Lung (tissue), 12 donors: ENCODE results near the gene PTPRN2. TPM values are rescaled to one million over a fixed set of nuclear protein-coding genes. Genes with fewer than 3 reads are reported as not detected.

Experiments used
- ATAC-seq: fragments of 200-7000 bp; cut with Tn5 transposase; one replicate; pipeline ENCODE4 v1.9.1; 2020; ENCODE audit warnings: moderate number of reproducible peaks; ENCODE audit not compliant: insufficient read depth, low FRiP score
- DNase-seq, 3 donors: peaks; one replicate each; pipeline ENCODE4 v3.0.0-alpha.2; 2013 to 2017
- H3K27ac ChIP-seq, 2 donors: one replicate each; pipeline ENCODE4 v1.5.1; 2013; ENCODE audit warnings: mild to moderate bottlenecking in 2 of 2, moderate library complexity in 2 of 2, control low read depth in 1 of 2, inconsistent platforms in 1 of 2, low read depth in 1 of 2, low read length in 1 of 2
- H3K27me3 ChIP-seq, 3 donors: one replicate each; pipeline ENCODE4 v1.5.1; 2013; ENCODE audit warnings: low read length in 2 of 3; ENCODE audit not compliant: control insufficient read depth in 3 of 3, insufficient read depth in 3 of 3
- H3K36me3 ChIP-seq, 4 donors: one replicate each; pipeline ENCODE4 v1.5.1; 2013; ENCODE audit warnings: low read length in 4 of 4, mild to moderate bottlenecking in 1 of 4, moderate library complexity in 1 of 4; ENCODE audit not compliant: control insufficient read depth in 4 of 4, insufficient read depth in 4 of 4
- H3K4me1 ChIP-seq, 5 donors: one replicate each; pipeline ENCODE4 v1.5.1; 2013; ENCODE audit warnings: low read length in 5 of 5, mild to moderate bottlenecking in 2 of 5, moderate library complexity in 1 of 5; ENCODE audit not compliant: control insufficient read depth in 5 of 5, insufficient read depth in 5 of 5
- H3K4me3 ChIP-seq: one replicate; pipeline ENCODE4 v1.5.1; 2013; ENCODE audit warnings: mild to moderate bottlenecking, control low read depth, moderate library complexity
- H3K9ac ChIP-seq, 2 donors: one replicate each; pipeline ENCODE4 v1.5.1; 2013; ENCODE audit warnings: low read length in 2 of 2, control low read depth in 1 of 2; ENCODE audit not compliant: insufficient read depth in 1 of 2
- H3K9me3 ChIP-seq, 4 donors: one replicate each; pipeline ENCODE4 v1.5.1; 2013; ENCODE audit warnings: low read length in 3 of 4, mild to moderate bottlenecking in 1 of 4, moderate library complexity in 1 of 4; ENCODE audit not compliant: control insufficient read depth in 4 of 4, insufficient read depth in 3 of 4
- WGBS, 2 donors: extraction: QIAGEN DNeasy Blood & Tissue Kit; methylation state at CpG; one replicate each; pipeline ENCODE4 v1.1.7; 2013; 5-methylcytosine and 5-hydroxymethylcytosine counted together
- polyA plus RNA-seq, 2 donors: library from polyadenylated mRNA; stranded (reverse); fragments of 200-250 nt; gene quantifications; one replicate each; pipeline ENCODE4 v1.2.1, GENCODE V29; 2013
- total RNA-seq, 2 donors: library from RNA; depleted of rRNA in 1 of 2; stranded (reverse); fragments of >200 nt in 1 of 2; gene quantifications; one replicate each; pipeline ENCODE4 v1.2.1, GENCODE V29; 2014 to 2021
- TF ChIP-seq, protein P1 (sequence below): IDR thresholded peaks from 2 replicates; pipeline ENCODE4 v1.5.1; 2012; ENCODE audit warnings: mild to moderate bottlenecking; ENCODE audit errors: control extremely low read depth, extremely low read depth
- donor health status: control.
- donor health status: control.
- donor health status: Bipolar disorder and iron deficiency.
- donor health status: healthy.
- donor health status: DM: yes; HTN: yes; CAD: no.

Gene PTPRN2
- total and polyA plus RNA-seq, 4 donors, result 2.1 to 7.4 (median 4.4) TPM

DNA sequence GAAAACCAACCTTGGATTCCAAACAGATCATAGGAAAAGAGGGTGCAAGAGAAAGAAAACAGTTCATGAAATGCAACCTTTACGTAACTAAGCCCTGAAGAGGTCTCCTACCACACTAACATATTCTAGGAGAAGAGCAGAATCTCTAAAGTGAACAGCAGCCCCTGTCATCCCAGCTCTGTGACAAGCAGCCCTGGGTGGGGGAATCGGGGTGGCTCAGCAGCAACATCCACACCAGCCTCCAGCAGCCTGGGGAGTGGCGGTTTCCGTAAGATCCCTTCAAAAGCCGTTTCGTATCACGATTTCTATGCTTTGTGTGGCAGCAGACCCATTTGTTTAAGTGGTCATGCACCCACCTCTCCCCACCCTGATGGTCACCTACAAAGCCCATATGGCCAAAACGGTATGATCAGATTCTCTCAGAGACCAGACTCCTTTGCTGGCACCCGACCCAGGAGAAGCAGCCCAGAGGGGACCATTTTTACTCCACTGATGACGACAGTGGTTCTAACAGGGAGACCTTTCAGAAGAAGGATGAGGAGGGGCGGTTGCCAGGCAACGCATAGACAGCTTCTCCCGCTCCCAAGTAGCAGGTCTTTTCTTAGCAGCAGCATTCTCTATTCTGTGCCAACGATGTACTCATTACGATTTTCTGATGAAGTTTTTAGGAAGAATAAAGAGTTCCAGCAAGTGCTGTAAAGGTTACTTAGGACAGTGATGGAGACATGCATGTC lies 950.2 kb downstream of the PTPRN2 start:
- no peaks in the 10 kb centered on the region for H3K4me1 ChIP-seq
- H3K4me3 ChIP-seq, result no peak overlapping the region
- peaks cover 0 to 17% (median 3%) of the 10 kb centered on the region in 4 donors for H3K9me3 ChIP-seq
- ATAC-seq (no peak), DNase-seq (no peak)
- H3K27ac ChIP-seq, result no peak overlapping the region
- TF ChIP-seq, protein P1, sequence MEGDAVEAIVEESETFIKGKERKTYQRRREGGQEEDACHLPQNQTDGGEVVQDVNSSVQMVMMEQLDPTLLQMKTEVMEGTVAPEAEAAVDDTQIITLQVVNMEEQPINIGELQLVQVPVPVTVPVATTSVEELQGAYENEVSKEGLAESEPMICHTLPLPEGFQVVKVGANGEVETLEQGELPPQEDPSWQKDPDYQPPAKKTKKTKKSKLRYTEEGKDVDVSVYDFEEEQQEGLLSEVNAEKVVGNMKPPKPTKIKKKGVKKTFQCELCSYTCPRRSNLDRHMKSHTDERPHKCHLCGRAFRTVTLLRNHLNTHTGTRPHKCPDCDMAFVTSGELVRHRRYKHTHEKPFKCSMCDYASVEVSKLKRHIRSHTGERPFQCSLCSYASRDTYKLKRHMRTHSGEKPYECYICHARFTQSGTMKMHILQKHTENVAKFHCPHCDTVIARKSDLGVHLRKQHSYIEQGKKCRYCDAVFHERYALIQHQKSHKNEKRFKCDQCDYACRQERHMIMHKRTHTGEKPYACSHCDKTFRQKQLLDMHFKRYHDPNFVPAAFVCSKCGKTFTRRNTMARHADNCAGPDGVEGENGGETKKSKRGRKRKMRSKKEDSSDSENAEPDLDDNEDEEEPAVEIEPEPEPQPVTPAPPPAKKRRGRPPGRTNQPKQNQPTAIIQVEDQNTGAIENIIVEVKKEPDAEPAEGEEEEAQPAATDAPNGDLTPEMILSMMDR, result no peak
- H3K27me3 ChIP-seq, result no peaks in the 10 kb centered on the region
- no peaks in the 10 kb centered on the region for H3K36me3 ChIP-seq
- no peak overlapping the region for H3K9ac ChIP-seq
- 75 to 87% methylated on average over 15 of the region's 15 CpGs for WGBS, 2 donors

DNA sequence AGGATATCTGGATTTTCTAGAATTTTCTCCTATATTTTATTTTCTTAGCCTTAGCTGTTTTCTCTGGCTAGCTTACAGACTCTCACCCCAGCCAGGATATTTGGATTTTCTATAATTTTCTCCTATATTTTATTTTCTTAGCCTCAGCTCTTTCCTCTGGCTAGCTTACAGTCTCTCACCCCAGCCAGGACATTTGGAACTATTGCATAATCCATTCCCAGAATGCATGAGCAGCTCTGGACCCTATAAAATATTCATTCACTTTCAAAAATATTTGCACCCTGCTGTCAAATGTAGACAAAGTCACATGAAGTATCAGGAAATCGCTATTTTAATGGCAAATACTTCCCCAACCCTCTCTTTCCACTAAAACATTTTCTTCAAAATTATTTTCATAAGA lies 952.0 kb downstream of the PTPRN2 start:
- DNase-seq (no peak), ATAC-seq (no peak)
- H3K36me3 ChIP-seq, result no peaks in the 10 kb centered on the region
- TF ChIP-seq, protein P1, result no peak
- H3K9me3 ChIP-seq, result peaks cover 0 to 12% (median 2%) of the 10 kb centered on the region in 4 donors
- H3K4me1 ChIP-seq, result no peaks in the 10 kb centered on the region
- no peaks in the 10 kb centered on the region for H3K27me3 ChIP-seq
- 81 to 90% methylated on average over 1 of the region's 1 CpG for WGBS, 2 donors
- H3K9ac ChIP-seq, result no peak overlapping the region
- H3K27ac ChIP-seq, result no peak overlapping the region
- H3K4me3 ChIP-seq, result no peak overlapping the region

DNA sequence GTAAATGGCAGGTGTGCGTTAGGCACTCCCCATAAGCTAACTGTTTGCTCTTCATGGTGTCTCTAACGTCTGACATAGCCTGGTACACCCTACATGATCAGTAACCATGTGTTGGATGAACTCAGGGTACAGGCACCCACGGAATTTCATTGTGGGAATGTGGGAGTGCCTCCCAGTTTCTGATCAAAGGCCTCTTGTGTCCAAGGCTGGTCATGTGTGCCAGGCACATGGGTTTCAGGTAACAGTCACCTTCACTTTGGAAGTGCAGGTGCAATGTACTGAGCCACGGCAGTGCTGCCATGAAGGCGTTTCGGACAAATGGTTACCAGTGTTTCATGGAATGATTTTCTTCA lies 952.5 kb downstream of the PTPRN2 start:
- DNase-seq, result no peak

More for the DNA sequence above, 952.5 kb downstream of the PTPRN2 start:
- Histone ChIP-seq H3K27me3 (no peaks in the 10 kb centered on the region), H3K9ac (no peak overlapping the region), H3K9me3 (peaks cover 0 to 12% (median 0%) of the 10 kb centered on the region in 4 donors), H3K27ac (no peak overlapping the region), H3K4me1 (no peaks in the 10 kb centered on the region), H3K36me3 (no peaks in the 10 kb centered on the region), H3K4me3 (no peak overlapping the region)
- ATAC-seq, result no peak
- 82 to 92% methylated on average over 6 of the region's 6 CpGs for WGBS, 2 donors
- TF ChIP-seq, protein P1, result no peak
